Mesothelial cell of epicardium (in vitro differentiated cells): ENCODE results near the gene STAP1. TPM values are rescaled to one million over a fixed set of nuclear protein-coding genes. Genes with fewer than 3 reads are reported as not detected.

ENCODE experiments used
- DNase-seq, 2 experiments: peaks; one replicate each; pipeline ENCODE4 v3.0.0; 2021; ENCODE audit warnings: low spot score in 2 of 2; ENCODE audit not compliant: unreplicated experiment in 2 of 2
- H3K27ac Mint-ChIP-seq: 2 replicates; pipeline ENCODE4 v1.8.0; 2021; ENCODE audit warnings: mixed read lengths
- H3K27me3 Mint-ChIP-seq: 2 replicates; pipeline ENCODE4 v1.8.0; 2021; ENCODE audit warnings: low read depth, mixed read lengths
- H3K36me3 Mint-ChIP-seq: 2 replicates; pipeline ENCODE4 v1.8.0; 2021; ENCODE audit warnings: mixed read lengths
- H3K4me1 Mint-ChIP-seq: 2 replicates; pipeline ENCODE4 v1.8.0; 2021; ENCODE audit warnings: mixed read lengths
- H3K4me3 Mint-ChIP-seq: 2 replicates; pipeline ENCODE4 v1.8.0; 2021; ENCODE audit warnings: mild to moderate bottlenecking, moderate library complexity, mixed read lengths
- H3K9me3 Mint-ChIP-seq: 2 replicates; pipeline ENCODE4 v1.8.0; 2021; ENCODE audit warnings: mixed read lengths
- CTCF ChIP-seq: fragments of 200-600 bp; sonication (generic); IDR thresholded peaks from one replicate; pipeline ENCODE4 v1.5.0; 2021; ENCODE audit warnings: antibody characterized with exemption; ENCODE audit not compliant: unreplicated experiment
- total RNA-seq: library from RNA; stranded (reverse); gene quantifications from 3 replicates; pipeline ENCODE4 v1.2.1, GENCODE V29; 2021

Gene STAP1
- total RNA-seq, 1 donor from 2014 or later = not detected

- no peak for TF ChIP-seq CTCF
- no peak for DNase-seq
- Mint-ChIP-seq H3K4me1 (no peaks in the 10 kb centered on the region), H3K4me3 (no peak overlapping the region), H3K9me3 (no peaks in the 10 kb centered on the region), H3K27ac (no peak overlapping the region), H3K27me3 (no peaks in the 10 kb centered on the region), H3K36me3 (peaks cover 32% of the 10 kb centered on the region)
These were observed 79.6 kb downstream of the STAP1 start for GRCh38 chr4:67638136-67638535.

GRCh38 chr4:67651536-67651935 lies 93.0 kb downstream of the STAP1 start:
- no peaks in the 10 kb centered on the region for H3K27me3 Mint-ChIP-seq
- H3K36me3 Mint-ChIP-seq = peaks cover 55% of the 10 kb centered on the region
- H3K4me3 Mint-ChIP-seq = no peak overlapping the region
- peaks cover 29% of the 10 kb centered on the region for H3K9me3 Mint-ChIP-seq
- no peak for DNase-seq
- H3K27ac Mint-ChIP-seq = peak overlapping the region; percentile 17
- no peaks in the 10 kb centered on the region for H3K4me1 Mint-ChIP-seq
- TF ChIP-seq CTCF = no peak

Other genes with a start within 250 kb of the STAP1 start
- 26.9 to 28.4 TPM (median 27.6 TPM) in 3 replicates for gene CENPC, start 13.2 kb upstream of the STAP1 start, total RNA-seq
- 81.1 to 88.6 TPM (median 82.3 TPM) in 3 replicates for gene UBA6, start 142.4 kb downstream of the STAP1 start, total RNA-seq
- not detected in 3 replicates for gene GNRHR, start 195.7 kb downstream of the STAP1 start, total RNA-seq